Dendritic cell treated with granulocyte-macrophage colony-stimulating factor and Interleukin-4, amounts not matched to agents 40 ng/mL and 50 ng/mL, for 4 days (primary cell): ENCODE measurements around the gene EEA1.

Source experiments
- H3K27ac Mint-ChIP-seq: one replicate; pipeline ENCODE4 v1.8.0; 2022; ENCODE audit warnings: mild to moderate bottlenecking, mixed read lengths
- H3K27me3 Mint-ChIP-seq: one replicate; pipeline ENCODE4 v1.8.0; 2022; ENCODE audit warnings: mild to moderate bottlenecking, mixed read lengths
- H3K36me3 Mint-ChIP-seq: one replicate; pipeline ENCODE4 v1.8.0; 2022; ENCODE audit warnings: low read depth, mixed read lengths
- H3K4me1 Mint-ChIP-seq: one replicate; pipeline ENCODE4 v1.8.0; 2022; ENCODE audit warnings: low read depth, mixed read lengths
- H3K4me3 Mint-ChIP-seq: one replicate; pipeline ENCODE4 v1.8.0; 2022; ENCODE audit warnings: mild to moderate bottlenecking, moderate library complexity, mixed read lengths
- H3K9me3 Mint-ChIP-seq: one replicate; pipeline ENCODE4 v1.8.0; 2022; ENCODE audit warnings: mixed read lengths
- intact Hi-C: fragments of 100-400 bp; cut with micrococcal nuclease; formaldehyde crosslinking; loops from one replicate; pipeline ENCODE4 v1.15.0; 2022

The EEA1 gene

DNA sequence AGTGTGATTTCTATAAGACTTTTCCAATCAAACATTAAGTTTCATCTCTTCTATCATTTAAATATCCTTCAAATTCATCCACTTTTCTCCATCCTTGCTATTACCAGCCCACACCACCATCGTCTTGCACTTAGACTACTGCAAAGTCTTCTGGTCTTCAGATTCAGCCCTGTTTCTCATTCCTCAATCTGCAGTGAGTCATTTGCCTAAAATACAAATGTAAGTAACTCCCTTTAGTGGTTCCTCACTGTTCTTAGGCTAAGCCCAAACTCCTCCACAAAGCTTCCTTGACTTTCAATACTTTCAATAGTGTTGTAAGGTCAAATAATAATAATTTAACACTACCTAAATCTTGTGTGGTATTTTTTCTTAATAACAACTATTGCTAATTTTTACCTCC, 143.1 kb downstream of the EEA1 start:
- intact Hi-C loops, result loop anchor here (10.0 kb wide), 1 partner anchor 629 kb away; no protein-coding TSS in a partner anchor
- Mint-ChIP-seq H3K36me3 (peaks cover 63% of the 10 kb centered on the region), H3K27ac (no peak overlapping the region), H3K27me3 (no peaks in the 10 kb centered on the region), H3K4me1 (peaks cover 26% of the 10 kb centered on the region), H3K9me3 (no peaks in the 10 kb centered on the region), H3K4me3 (no peak overlapping the region)

DNA sequence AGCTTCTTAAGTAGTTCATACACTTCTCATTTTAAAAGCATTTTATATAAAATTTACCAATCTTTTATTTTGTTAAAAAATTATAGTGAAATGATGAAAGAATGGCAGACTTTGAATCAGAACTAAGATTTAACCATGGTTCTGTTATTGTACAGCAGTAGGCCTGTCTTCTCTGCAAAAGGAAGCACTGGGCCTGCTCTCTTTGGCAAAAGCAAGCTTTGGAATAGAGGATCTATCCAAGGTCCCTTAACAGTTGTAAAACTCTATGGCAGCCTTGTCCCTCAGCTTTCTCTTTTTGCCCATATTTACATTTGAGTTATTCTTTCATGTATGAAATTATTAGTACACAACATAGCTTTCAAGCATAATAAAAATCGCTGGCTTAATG, 143.5 kb downstream of the EEA1 start:
- peaks cover 61% of the 10 kb centered on the region for H3K36me3 Mint-ChIP-seq
- H3K4me1 Mint-ChIP-seq, result peaks cover 30% of the 10 kb centered on the region
- H3K9me3 Mint-ChIP-seq, result no peaks in the 10 kb centered on the region
- H3K27me3 Mint-ChIP-seq, result no peaks in the 10 kb centered on the region
- H3K27ac Mint-ChIP-seq, result no peak overlapping the region
- intact Hi-C loops, result loop anchor here (10.0 kb wide), 1 partner anchor 629 kb away; no protein-coding TSS in a partner anchor
- no peak overlapping the region for H3K4me3 Mint-ChIP-seq

DNA sequence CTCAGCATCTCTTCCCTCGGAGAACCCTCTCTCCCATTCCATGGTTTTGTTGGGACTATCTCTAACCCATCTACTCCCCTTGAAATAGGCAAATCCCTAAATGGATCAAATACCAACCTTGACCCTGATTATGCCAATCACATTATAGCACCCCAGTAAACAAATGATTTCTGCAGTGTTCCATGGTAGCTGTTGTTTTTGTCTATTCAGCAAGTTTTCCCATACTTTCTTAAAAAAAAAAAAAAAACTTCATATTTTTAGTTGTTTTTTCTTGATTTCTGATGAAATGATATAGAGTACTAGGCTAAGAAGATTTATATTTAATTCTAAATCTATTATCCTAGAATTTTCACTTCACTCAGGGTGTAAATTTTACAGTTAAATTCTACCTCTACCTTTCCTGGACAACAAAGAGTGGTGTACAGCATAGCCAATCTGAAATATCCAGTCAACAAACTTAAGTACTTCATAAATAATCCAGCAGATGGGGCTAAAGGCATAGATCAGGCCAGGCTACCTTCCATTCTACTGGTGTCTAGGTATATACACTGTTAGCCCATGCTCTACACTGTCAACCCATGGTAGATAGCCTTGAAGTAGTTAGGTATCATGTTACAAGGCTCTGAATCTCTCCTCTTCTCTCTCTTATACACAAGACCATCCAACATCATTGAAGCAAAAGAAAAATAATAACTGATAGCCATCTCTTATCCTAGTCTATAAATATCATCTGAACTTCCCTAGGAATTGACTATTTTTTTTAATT, 144.1 kb downstream of the EEA1 start:
- Mint-ChIP-seq H3K4me3 (no peak overlapping the region), H3K9me3 (no peaks in the 10 kb centered on the region)
- intact Hi-C loops, result loop anchor here (10.0 kb wide), 1 partner anchor 630 kb away; no protein-coding TSS in a partner anchor

DNA sequence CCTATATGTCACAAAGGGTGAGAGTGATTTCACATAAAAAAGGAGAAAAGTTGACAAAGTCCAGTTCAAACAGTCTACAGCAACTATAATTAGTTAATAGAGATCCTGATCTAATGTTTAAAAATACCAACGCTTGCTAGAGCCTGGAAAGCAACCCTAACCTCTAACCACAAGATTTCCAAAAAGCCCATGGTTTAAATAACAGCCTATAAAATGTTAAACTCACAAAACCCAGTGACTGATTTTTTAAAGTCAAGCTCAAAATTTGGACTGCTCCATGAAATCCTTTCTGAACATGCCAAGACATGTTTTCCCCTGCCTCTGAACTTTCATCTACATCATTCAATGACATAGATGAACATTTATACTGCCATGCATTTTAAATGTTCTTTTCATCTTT, 144.7 kb downstream of the EEA1 start:
- Mint-ChIP-seq H3K4me1 (peaks cover 30% of the 10 kb centered on the region), H3K9me3 (no peaks in the 10 kb centered on the region), H3K36me3 (peaks cover 51% of the 10 kb centered on the region), H3K4me3 (no peak overlapping the region), H3K27ac (no peak overlapping the region), H3K27me3 (no peaks in the 10 kb centered on the region)
- intact Hi-C loops, result loop anchor here (10.0 kb wide), 1 partner anchor 630 kb away; no protein-coding TSS in a partner anchor

More for the DNA sequence above, 144.1 kb downstream of the EEA1 start:
- no peaks in the 10 kb centered on the region for H3K27me3 Mint-ChIP-seq
- H3K4me1 Mint-ChIP-seq, result peaks cover 30% of the 10 kb centered on the region
- H3K27ac Mint-ChIP-seq, result no peak overlapping the region
- peaks cover 56% of the 10 kb centered on the region for H3K36me3 Mint-ChIP-seq

DNA sequence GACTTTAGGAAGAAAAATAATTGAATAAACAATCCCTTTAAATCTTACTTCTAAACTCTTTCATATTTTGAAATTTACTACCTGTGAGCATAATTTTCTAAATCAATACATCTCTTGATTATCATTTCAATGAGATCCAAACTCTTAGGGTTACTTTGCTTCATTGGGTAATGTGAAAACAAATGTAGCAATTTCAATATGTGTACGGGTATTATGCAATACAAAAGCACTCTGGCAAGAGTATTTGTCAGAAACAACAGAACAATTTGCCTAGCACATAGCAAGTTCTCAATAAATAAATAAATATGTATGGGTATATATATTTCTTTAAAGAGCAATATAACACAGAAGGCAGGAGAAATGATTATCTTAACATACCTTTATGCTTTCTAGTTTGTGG, 149.2 kb downstream of the EEA1 start:
- H3K36me3 Mint-ChIP-seq, result peaks cover 70% of the 10 kb centered on the region
- no peak overlapping the region for H3K27ac Mint-ChIP-seq

DNA sequence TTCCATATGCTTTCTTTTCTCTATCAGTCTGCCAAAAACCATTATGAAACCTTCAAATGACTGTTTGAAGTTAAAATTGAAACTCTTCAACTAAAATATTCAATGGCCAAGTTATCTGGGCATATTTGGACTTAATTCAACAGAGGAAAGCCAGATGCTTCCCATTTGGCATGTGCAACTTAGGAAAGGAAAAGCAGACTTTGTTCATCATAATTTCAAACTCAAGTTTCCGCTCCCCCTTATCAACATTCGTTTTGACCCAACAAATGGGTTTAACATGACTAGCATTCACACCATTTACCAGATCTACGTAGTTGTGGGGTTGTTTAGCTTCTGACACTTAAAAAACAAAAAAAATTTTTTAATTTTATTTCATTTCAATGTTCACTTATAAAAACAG, 150.6 kb downstream of the EEA1 start:
- no peaks in the 10 kb centered on the region for H3K9me3 Mint-ChIP-seq
- H3K27ac Mint-ChIP-seq, result no peak overlapping the region
- no peaks in the 10 kb centered on the region for H3K27me3 Mint-ChIP-seq
- H3K4me3 Mint-ChIP-seq, result no peak overlapping the region
- H3K36me3 Mint-ChIP-seq, result peaks cover 66% of the 10 kb centered on the region
- intact Hi-C loops, result no loop called here
- peaks cover 14% of the 10 kb centered on the region for H3K4me1 Mint-ChIP-seq

More for the DNA sequence above, 149.2 kb downstream of the EEA1 start:
- no peak overlapping the region for H3K4me3 Mint-ChIP-seq
- no peaks in the 10 kb centered on the region for H3K9me3 Mint-ChIP-seq
- peaks cover 15% of the 10 kb centered on the region for H3K4me1 Mint-ChIP-seq
- intact Hi-C loops, result loop anchor here (10.0 kb wide), 1 partner anchor 635 kb away; no protein-coding TSS in a partner anchor
- no peaks in the 10 kb centered on the region for H3K27me3 Mint-ChIP-seq

DNA sequence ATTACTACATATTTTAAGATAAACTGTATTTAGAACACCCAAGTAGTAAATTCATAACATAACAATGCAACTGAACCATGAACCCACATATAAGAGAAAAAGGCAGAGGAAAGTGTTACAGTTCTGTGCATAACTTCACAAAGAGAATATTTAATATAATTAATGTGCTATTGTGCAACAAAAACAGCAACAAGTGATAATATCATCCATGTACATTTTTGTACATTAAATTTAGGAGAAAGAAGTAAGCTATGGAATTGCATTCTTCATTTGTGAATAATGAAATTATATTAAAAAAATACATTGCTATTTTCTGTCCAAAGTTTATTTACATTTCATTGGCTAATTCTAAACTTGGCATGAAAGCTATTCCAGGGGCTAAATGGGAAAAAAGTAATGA, 153.7 kb downstream of the EEA1 start:
- intact Hi-C loops, result no loop called here
- no peak overlapping the region for H3K4me3 Mint-ChIP-seq
- no peaks in the 10 kb centered on the region for H3K9me3 Mint-ChIP-seq
- no peak overlapping the region for H3K27ac Mint-ChIP-seq
- no peaks in the 10 kb centered on the region for H3K27me3 Mint-ChIP-seq
- H3K4me1 Mint-ChIP-seq, result peaks cover 16% of the 10 kb centered on the region
- peaks cover 60% of the 10 kb centered on the region for H3K36me3 Mint-ChIP-seq

DNA sequence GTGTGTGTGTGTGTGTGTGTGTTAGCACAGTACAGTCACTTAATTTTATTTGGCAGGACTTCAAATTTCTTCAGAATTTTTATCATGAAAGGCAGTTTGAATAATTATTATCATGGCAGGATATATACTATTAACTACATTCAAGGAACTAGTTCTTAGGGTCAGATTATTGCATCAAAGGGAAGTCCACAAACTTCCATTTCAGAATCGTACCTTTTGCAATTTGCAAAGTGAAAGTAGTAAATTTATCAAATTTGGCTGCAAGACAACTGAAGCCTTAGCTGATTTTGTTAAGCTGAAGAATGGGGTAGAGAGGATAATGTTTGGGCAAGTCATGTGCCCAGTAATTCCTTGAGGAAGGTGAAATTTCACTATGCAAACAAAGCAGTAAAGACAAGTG, 158.1 kb downstream of the EEA1 start:
- H3K9me3 Mint-ChIP-seq, result no peaks in the 10 kb centered on the region
- H3K4me3 Mint-ChIP-seq, result no peak overlapping the region
- intact Hi-C loops, result no loop called here
- peaks cover 29% of the 10 kb centered on the region for H3K4me1 Mint-ChIP-seq
- H3K27ac Mint-ChIP-seq, result no peak overlapping the region
- H3K36me3 Mint-ChIP-seq, result peaks cover 37% of the 10 kb centered on the region
- no peaks in the 10 kb centered on the region for H3K27me3 Mint-ChIP-seq

DNA sequence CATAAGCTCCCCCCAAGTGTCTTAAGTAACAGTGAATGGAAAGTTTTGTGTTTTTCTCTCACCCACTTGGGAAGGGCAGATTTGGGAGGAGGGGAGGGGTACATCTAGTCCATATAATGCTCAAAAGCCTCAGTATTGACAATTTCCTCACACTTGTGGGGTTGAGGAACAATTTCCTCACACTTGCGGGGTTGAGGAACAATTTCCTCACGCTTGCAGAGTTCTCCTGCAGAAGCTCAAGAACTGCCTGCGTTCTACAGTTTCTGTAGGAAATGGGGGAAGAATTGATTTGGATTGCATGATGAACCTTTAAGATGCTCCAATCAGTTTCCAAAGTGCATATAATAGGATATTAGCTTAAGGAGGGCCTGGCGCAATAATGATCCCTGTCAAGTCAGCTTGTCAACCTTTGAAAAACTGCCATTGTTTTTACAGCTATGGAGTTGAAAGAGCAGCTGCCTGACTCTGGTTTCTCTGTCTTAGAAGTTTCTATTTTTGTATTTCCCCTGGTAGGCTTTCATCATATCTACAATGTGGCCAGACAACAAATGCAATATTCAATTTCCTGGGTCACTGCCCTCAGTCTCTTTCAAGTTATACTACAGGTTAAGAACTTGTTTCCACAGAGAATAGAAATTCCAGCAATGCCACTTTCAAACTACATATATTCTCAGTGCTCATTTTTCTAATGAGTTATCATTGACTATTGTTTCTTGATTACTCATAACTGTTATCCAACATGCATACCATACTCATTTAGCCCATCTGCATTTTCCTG, 159.8 kb downstream of the EEA1 start:
- H3K27ac Mint-ChIP-seq, result no peak overlapping the region
- no peaks in the 10 kb centered on the region for H3K27me3 Mint-ChIP-seq
- intact Hi-C loops, result no loop called here
- H3K4me1 Mint-ChIP-seq, result peaks cover 29% of the 10 kb centered on the region
- H3K9me3 Mint-ChIP-seq, result no peaks in the 10 kb centered on the region
- no peak overlapping the region for H3K4me3 Mint-ChIP-seq
- H3K36me3 Mint-ChIP-seq, result peaks cover 30% of the 10 kb centered on the region

DNA sequence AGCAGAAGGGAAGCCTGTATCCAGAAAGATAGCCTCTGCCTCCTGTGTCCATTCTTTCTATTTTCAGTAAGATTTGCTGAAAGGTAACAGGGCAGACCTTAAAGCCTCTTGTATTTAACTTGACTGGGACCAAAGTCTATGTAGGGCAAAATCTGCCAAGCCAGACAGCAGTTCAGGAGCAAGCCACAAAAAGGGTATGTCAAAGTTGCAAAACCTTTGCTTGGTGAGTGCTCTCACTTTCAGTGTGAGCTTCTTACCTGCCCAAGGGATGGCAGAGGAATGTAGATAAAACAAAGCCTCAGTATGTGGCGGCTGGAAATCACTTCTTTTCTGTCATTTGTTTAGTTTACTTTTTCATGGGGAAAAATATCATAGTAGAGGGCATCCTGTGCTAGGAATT, 163.2 kb downstream of the EEA1 start:
- peaks cover 12% of the 10 kb centered on the region for H3K36me3 Mint-ChIP-seq
- H3K4me1 Mint-ChIP-seq, result peaks cover 31% of the 10 kb centered on the region
- no peaks in the 10 kb centered on the region for H3K27me3 Mint-ChIP-seq
- H3K4me3 Mint-ChIP-seq, result no peak overlapping the region
- intact Hi-C loops, result no loop called here
- no peaks in the 10 kb centered on the region for H3K9me3 Mint-ChIP-seq
- H3K27ac Mint-ChIP-seq, result no peak overlapping the region

DNA sequence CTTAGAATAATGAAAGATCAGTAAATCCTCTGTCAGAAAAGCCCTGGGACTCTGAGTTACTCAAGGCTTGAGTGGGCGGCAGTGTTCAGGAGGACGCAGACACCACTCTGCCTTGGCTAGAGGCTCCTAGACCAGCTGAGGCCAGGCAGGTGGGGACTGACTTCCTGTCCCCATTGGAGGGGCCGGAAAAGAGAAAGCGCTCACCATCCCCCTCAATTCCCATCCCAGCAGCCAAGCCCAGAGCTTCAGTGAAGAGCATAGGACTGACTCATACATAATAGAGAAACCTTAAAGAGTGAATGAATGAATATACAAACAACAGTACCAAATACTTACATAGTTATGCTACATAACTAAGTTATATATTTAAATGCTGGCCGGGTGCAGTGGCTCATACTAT, 164.3 kb downstream of the EEA1 start:
- intact Hi-C loops, result no loop called here
- peaks cover 23% of the 10 kb centered on the region for H3K4me1 Mint-ChIP-seq
- no peaks in the 10 kb centered on the region for H3K27me3 Mint-ChIP-seq
- H3K9me3 Mint-ChIP-seq, result no peaks in the 10 kb centered on the region
- H3K36me3 Mint-ChIP-seq, result peaks cover 5% of the 10 kb centered on the region
- H3K27ac Mint-ChIP-seq, result no peak overlapping the region
- H3K4me3 Mint-ChIP-seq, result no peak overlapping the region

DNA sequence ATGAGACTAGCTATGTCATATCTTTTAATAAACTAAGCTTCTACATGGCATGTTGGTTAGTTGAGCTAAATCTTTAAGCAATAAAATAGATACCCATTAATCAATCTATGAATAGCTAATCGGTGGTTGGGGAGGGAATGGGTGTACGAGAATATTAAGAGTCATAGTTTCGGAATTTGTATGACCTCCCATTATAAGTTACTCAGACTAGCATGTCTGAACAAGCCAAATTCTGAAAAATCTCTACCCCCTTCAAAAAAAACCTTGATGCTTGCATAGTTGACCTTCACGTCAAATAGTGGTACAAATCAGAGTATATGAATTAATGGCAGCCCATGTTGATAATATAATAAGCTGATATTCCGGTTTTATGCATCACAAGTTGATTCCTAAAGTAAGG, 166.3 kb downstream of the EEA1 start:
- H3K4me1 Mint-ChIP-seq, result peaks cover 14% of the 10 kb centered on the region
- H3K36me3 Mint-ChIP-seq, result peaks cover 2% of the 10 kb centered on the region

DNA sequence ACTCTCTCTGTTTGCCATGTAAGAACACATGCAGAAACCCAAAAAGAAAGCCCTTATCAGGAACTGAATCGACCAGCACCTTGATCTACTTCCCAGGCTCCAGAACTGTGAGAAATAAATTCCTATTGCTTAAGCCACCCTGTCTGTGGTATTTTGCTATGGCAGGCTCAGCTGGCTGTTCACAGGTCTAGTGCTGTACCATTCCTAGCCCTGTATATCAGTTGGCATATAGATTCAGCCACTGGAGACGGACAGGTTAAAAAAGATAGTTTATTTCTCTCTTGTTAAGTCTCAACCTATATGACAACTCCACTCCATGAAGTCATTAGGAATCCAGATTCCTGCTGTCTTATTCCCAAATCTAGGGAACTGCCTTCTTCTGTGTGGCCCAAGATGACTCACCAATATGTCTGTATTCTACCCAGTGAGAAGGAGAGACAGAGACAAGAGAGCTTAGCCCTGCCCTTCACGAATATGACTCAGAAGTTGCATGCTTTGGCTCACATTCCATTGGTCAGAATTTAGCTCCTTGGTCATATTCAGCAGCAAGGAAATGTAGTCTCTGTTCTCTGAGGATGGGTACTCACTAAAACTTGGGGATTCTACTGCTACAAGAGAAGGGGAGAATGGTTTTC, 169.3 kb downstream of the EEA1 start:
- intact Hi-C loops, result no loop called here
- no peak overlapping the region for H3K4me3 Mint-ChIP-seq
- peaks cover 14% of the 10 kb centered on the region for H3K4me1 Mint-ChIP-seq
- no peak overlapping the region for H3K27ac Mint-ChIP-seq
- H3K27me3 Mint-ChIP-seq, result no peaks in the 10 kb centered on the region
- no peaks in the 10 kb centered on the region for H3K36me3 Mint-ChIP-seq
- no peaks in the 10 kb centered on the region for H3K9me3 Mint-ChIP-seq

More for the DNA sequence above, 166.3 kb downstream of the EEA1 start:
- Mint-ChIP-seq H3K4me3 (no peak overlapping the region), H3K27ac (no peak overlapping the region), H3K9me3 (no peaks in the 10 kb centered on the region), H3K27me3 (no peaks in the 10 kb centered on the region)
- intact Hi-C loops, result no loop called here

DNA sequence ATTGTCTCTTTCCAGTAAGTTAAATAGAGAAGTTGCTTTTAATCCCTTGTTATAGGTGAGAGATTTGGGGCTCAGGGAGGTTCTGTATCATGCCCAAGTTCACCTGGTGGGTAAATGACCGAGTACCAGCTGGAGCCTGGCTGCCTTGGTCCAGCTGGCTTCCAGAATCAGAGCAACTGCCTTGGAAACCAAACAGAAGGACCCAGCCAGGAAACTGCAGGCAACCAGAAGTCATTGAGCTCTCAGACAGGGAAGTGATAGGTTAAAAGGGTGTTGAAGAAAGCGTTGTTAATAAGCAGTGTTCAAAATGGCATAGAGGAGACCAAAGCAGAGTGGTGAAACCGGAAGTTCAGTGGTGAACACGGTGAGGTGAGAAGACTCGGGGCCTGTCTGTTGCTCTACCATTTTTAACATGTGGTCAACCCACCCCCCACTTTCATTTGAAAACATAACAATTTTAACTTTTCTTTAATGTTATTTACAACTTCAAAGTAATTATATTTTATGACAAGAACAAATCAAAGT, 171.4 kb downstream of the EEA1 start:
- peaks cover 14% of the 10 kb centered on the region for H3K4me1 Mint-ChIP-seq
- H3K9me3 Mint-ChIP-seq, result no peaks in the 10 kb centered on the region
- no peaks in the 10 kb centered on the region for H3K36me3 Mint-ChIP-seq
- H3K4me3 Mint-ChIP-seq, result no peak overlapping the region
- H3K27me3 Mint-ChIP-seq, result no peaks in the 10 kb centered on the region
- no peak overlapping the region for H3K27ac Mint-ChIP-seq
- intact Hi-C loops, result no loop called here
